K562 (cell line): ENCODE results near the gene ZDHHC14. TPM values are rescaled to one million over a fixed set of nuclear protein-coding genes. Genes with fewer than 3 reads are reported as not detected.

Experiments used
- BMI1 ChIP-seq: fragments of 150-350 bp; IDR thresholded peaks from 2 replicates; pipeline ENCODE4 v1.6.1; 2014; ENCODE audit warnings: low read length
- BRF1 ChIP-seq: IDR thresholded peaks from 3 replicates; pipeline ENCODE4 v1.6.1; 2011; ENCODE audit warnings: borderline replicate concordance, mild to moderate bottlenecking; ENCODE audit not compliant: insufficient read length; ENCODE audit errors: extremely low read depth
- C11orf30 ChIP-seq: fragments of 450-650 bp; IDR thresholded peaks from 2 replicates; pipeline ENCODE4 v1.6.1; 2016; ENCODE audit warnings: low read depth, mild to moderate bottlenecking
- FOXP1 ChIP-seq: sonication (generic); formaldehyde crosslinking; IDR thresholded peaks from 2 replicates; pipeline ENCODE4 v1.8.0; 2022; ENCODE audit warnings: mild to moderate bottlenecking, missing genetic modification reagents
- MCM2 ChIP-seq: fragments of 450-650 bp; IDR thresholded peaks from 2 replicates; pipeline ENCODE4 v1.6.1; 2017; ENCODE audit warnings: low read depth, mild to moderate bottlenecking
- MIER1 ChIP-seq: fragments of 450-650 bp; IDR thresholded peaks from 2 replicates; pipeline ENCODE4 v1.6.1; 2016; ENCODE audit warnings: antibody characterized with exemption, mild to moderate bottlenecking, low read depth
- RBM34 ChIP-seq: fragments of 200-400 bp; formaldehyde crosslinking; IDR thresholded peaks from 2 replicates; pipeline ENCODE4 v1.6.1; 2018; ENCODE audit warnings: low read length, borderline replicate concordance; ENCODE audit not compliant: insufficient read depth
- SPI1 ChIP-seq: IDR thresholded peaks from 2 replicates; pipeline ENCODE4 v1.6.1; 2011; ENCODE audit warnings: low read depth, low read length, control low read depth, borderline replicate concordance
- TAF9B ChIP-seq: fragments of 450-650 bp; IDR thresholded peaks from 2 replicates; pipeline ENCODE4 v1.6.1; 2018; ENCODE audit warnings: mild to moderate bottlenecking; ENCODE audit not compliant: partially characterized antibody
- THRA ChIP-seq: fragments of 450-650 bp; IDR thresholded peaks from 2 replicates; pipeline ENCODE4 v1.6.1; 2017; ENCODE audit warnings: mild to moderate bottlenecking, moderate library complexity
- ZNF263 ChIP-seq: sonication (generic); formaldehyde crosslinking; IDR thresholded peaks from 2 replicates; pipeline ENCODE4 v1.8.0; 2022; ENCODE audit warnings: mild to moderate bottlenecking, missing genetic modification reagents, borderline replicate concordance
- ZNF384 ChIP-seq: IDR thresholded peaks from 2 replicates; pipeline ENCODE4 v1.6.1; 2012; ENCODE audit warnings: low read depth, low read length, improper control_type of control experiment
- polyA plus RNA-seq, 8 experiments: library from polyadenylated mRNA; depleted of rRNA in 4 of 8; stranded (reverse) in 5 of 8; unstranded in 3 of 8; fragments of >200 nt; fragmentation: Nextera tagmentation in 2 of 8; fragmentation: Illumina TruSeq in 1 of 8; extraction: Ambion mirVana in 2 of 8; extraction: Trizol in 1 of 8; gene quantifications; 2 replicates each; pipeline versions ENCODE4 v1.2.1 to v1.2.3, GENCODE V29; 2011 to 2014; ENCODE audit warnings: inconsistent platforms in 1 of 8, missing spikeins in 1 of 8
- total RNA-seq, 7 experiments: library from RNA; depleted of rRNA in 6 of 7; stranded (reverse); fragments of >200 nt in 6 of 7; fragmentation: Illumina TruSeq in 2 of 7; extraction: Trizol in 2 of 7; gene quantifications; 2 replicates each; pipeline versions ENCODE4 v1.2.1 to v1.2.3, GENCODE V29; 2011 to 2021; ENCODE audit warnings: low replicate concordance in 1 of 7
- TF ChIP-seq, protein P1 (sequence below): fragments of 250-450 bp; sonication (Bioruptor Pico); IDR thresholded peaks from 2 replicates; pipeline ENCODE4 v1.5.0; 2021
- TF ChIP-seq, protein P2 (sequence below), 3 experiments: IDR thresholded peaks in 2 of 3; conservative IDR thresholded peaks in 1 of 3; 2 replicates each; pipeline ENCODE4 v1.5.1; 2011 to 2012; ENCODE audit warnings: low read length in 3 of 3, mild to moderate bottlenecking in 3 of 3, control low read depth in 2 of 3, improper control_type of control experiment in 1 of 3, inconsistent platforms in 1 of 3, low read depth in 1 of 3, mixed read lengths in 1 of 3, moderate library complexity in 1 of 3; ENCODE audit not compliant: insufficient read depth in 2 of 3
- TF ChIP-seq, protein P3 (sequence below): sonication (generic); formaldehyde crosslinking; IDR thresholded peaks from 2 replicates; pipeline ENCODE4 v1.8.0; 2023; ENCODE audit warnings: missing genetic modification reagents, mild to moderate bottlenecking, borderline replicate concordance
- TF ChIP-seq, protein P4 (sequence below): fragments of 450-650 bp; formaldehyde crosslinking; IDR thresholded peaks from 2 replicates; pipeline ENCODE4 v1.4.0; 2022; ENCODE audit warnings: missing genetic modification characterization

The ZDHHC14 gene
- total and polyA plus RNA-seq, 9 of the 15 experiments (the other 6 are each of a cell fraction or from before 2014, with no cell fraction given) = 0.92 to 23.1 (median 13.8) TPM

- no peak for TF ChIP-seq TAF9B
- TF ChIP-seq ZNF384 = peak; percentile 78
- TF ChIP-seq, protein P1, sequence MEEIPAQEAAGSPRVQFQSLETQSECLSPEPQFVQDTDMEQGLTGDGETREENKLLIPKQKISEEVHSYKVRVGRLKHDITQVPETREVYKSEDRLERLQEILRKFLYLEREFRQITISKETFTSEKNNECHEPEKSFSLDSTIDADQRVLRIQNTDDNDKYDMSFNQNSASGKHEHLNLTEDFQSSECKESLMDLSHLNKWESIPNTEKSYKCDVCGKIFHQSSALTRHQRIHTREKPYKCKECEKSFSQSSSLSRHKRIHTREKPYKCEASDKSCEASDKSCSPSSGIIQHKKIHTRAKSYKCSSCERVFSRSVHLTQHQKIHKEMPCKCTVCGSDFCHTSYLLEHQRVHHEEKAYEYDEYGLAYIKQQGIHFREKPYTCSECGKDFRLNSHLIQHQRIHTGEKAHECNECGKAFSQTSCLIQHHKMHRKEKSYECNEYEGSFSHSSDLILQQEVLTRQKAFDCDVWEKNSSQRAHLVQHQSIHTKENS (CRISPR knock-in tag) = no peak
- TF ChIP-seq, protein P2, sequence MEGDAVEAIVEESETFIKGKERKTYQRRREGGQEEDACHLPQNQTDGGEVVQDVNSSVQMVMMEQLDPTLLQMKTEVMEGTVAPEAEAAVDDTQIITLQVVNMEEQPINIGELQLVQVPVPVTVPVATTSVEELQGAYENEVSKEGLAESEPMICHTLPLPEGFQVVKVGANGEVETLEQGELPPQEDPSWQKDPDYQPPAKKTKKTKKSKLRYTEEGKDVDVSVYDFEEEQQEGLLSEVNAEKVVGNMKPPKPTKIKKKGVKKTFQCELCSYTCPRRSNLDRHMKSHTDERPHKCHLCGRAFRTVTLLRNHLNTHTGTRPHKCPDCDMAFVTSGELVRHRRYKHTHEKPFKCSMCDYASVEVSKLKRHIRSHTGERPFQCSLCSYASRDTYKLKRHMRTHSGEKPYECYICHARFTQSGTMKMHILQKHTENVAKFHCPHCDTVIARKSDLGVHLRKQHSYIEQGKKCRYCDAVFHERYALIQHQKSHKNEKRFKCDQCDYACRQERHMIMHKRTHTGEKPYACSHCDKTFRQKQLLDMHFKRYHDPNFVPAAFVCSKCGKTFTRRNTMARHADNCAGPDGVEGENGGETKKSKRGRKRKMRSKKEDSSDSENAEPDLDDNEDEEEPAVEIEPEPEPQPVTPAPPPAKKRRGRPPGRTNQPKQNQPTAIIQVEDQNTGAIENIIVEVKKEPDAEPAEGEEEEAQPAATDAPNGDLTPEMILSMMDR (IDR thresholded peaks at IDR 0.05 in 2 of 3, conservative IDR thresholded peaks at IDR 0.05 in 1 of 3; ENCODE audit: insufficient read depth in 2 of 3, low read depth in 1 of 3, low read length in 3 of 3) = no peak
- TF ChIP-seq BRF1 = no peak
- TF ChIP-seq FOXP1 = 0 out of 2 replicates have a peak, but pooled peaks have one; percentile 7
- no peak for TF ChIP-seq THRA
- TF ChIP-seq MCM2 = no peak
- TF ChIP-seq, protein P3, sequence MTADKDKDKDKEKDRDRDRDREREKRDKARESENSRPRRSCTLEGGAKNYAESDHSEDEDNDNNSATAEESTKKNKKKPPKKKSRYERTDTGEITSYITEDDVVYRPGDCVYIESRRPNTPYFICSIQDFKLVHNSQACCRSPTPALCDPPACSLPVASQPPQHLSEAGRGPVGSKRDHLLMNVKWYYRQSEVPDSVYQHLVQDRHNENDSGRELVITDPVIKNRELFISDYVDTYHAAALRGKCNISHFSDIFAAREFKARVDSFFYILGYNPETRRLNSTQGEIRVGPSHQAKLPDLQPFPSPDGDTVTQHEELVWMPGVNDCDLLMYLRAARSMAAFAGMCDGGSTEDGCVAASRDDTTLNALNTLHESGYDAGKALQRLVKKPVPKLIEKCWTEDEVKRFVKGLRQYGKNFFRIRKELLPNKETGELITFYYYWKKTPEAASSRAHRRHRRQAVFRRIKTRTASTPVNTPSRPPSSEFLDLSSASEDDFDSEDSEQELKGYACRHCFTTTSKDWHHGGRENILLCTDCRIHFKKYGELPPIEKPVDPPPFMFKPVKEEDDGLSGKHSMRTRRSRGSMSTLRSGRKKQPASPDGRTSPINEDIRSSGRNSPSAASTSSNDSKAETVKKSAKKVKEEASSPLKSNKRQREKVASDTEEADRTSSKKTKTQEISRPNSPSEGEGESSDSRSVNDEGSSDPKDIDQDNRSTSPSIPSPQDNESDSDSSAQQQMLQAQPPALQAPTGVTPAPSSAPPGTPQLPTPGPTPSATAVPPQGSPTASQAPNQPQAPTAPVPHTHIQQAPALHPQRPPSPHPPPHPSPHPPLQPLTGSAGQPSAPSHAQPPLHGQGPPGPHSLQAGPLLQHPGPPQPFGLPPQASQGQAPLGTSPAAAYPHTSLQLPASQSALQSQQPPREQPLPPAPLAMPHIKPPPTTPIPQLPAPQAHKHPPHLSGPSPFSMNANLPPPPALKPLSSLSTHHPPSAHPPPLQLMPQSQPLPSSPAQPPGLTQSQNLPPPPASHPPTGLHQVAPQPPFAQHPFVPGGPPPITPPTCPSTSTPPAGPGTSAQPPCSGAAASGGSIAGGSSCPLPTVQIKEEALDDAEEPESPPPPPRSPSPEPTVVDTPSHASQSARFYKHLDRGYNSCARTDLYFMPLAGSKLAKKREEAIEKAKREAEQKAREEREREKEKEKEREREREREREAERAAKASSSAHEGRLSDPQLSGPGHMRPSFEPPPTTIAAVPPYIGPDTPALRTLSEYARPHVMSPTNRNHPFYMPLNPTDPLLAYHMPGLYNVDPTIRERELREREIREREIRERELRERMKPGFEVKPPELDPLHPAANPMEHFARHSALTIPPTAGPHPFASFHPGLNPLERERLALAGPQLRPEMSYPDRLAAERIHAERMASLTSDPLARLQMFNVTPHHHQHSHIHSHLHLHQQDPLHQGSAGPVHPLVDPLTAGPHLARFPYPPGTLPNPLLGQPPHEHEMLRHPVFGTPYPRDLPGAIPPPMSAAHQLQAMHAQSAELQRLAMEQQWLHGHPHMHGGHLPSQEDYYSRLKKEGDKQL (CRISPR knock-in tag) = no peak
- TF ChIP-seq C11orf30 = no peak
- TF ChIP-seq MIER1 = no peak
- TF ChIP-seq, protein P4, sequence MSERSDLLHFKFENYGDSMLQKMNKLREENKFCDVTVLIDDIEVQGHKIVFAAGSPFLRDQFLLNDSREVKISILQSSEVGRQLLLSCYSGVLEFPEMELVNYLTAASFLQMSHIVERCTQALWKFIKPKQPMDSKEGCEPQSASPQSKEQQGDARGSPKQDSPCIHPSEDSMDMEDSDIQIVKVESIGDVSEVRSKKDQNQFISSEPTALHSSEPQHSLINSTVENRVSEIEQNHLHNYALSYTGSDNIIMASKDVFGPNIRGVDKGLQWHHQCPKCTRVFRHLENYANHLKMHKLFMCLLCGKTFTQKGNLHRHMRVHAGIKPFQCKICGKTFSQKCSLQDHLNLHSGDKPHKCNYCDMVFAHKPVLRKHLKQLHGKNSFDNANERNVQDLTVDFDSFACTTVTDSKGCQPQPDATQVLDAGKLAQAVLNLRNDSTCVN (CRISPR knock-in tag) = no peak
- TF ChIP-seq BMI1 = no peak
- no peak for TF ChIP-seq RBM34
- TF ChIP-seq SPI1 = peak; percentile 63; the same call in 1 of the 2 replicates
- TF ChIP-seq ZNF263 (CRISPR knock-in tag) = no peak
Measured at GRCh38 chr6:157479464-157480303, 98.7 kb downstream of the ZDHHC14 start (continued).
